ENCODE data around the gene CCNI.

Gene CCNI

DNA sequence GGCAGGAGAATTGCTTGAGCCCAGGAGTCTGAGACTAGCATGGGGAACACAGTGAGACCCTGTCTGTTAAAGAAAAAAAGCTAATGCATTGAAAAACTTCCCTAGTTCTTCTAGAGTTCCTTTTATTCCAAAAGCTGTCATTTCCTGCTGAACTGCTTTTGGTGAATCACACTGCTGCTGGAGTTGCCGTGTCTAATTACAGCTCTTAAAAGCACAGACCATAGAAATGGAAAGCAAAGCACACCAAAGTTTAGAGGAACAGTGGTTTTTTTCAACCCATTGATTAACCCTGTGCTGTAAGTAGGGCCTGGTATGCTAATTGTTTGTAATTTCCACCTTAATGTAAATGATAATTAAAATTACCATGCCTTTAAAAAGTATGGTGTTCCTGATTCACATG lies 73.9 kb downstream of the CCNI start:
- no peak for DNase-seq

DNA sequence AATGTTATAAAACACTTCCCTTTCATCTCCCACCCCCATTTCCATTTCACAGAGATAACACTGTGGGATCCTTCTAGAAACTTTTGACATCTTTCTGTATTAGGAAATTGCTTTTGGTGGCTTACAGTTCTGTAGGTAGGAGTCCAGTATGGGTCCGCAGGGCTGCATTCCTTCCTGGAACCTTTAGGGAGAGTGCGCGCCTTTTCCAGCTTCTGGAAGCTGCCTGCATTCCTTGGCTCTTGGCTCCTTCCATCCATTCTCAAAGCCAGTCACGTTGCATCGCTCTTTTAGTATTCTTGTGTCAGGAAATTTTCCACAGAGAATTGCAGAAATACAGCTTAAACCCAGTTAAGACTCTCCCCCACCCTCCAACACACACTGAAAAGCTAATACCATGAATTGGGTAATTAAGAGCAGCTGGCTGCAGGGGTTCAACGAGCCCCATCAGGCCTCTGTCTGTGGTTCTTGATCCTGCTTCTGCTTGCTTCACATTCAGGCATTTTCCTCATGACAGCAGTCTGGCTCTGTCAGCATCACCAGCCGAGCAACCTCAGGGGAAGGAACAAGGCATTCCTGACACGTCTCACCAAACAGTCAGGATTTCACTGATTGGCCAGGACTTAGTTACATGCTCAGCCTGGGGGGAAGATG lies 77.4 kb downstream of the CCNI start:
- no peak for DNase-seq

DNA sequence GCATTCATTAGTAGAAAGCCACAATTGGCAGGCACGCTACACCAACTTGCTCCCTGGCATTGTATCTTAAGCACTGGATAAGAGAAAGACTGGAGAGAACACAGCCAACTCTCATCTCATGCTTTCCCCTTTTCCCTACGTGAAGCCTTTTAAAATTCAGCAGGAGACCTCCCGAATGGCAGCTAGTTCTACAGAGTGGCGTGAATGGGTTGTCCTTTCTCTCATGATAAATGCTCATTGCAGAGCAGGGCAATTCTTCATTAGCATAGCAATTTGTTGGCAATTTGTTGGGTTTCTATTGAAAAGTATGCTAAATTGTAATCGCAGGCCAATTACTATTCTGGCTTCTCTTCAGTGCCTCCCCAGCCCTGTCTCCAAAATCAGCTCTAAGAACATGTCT lies 78.3 kb downstream of the CCNI start:
- DNase-seq = no peak
